ENCODE results near the gene BLOC1S4.
"Not testable (repeated sequence)": the region's sequence is repeated elsewhere in the genome, so short reads cannot be mapped to it uniquely, and the experiment has no call there.

The BLOC1S4 gene

GRCh38 chr4:6719611-6720179, 3.7 kb downstream of the BLOC1S4 start:
- DNase-seq = no peak

- DNase-seq = peak; percentile 72
These were observed 4.3 kb downstream of the BLOC1S4 start for GRCh38 chr4:6720202-6720699.

GRCh38 chr4:6721121-6721520, 5.1 kb downstream of the BLOC1S4 start:
- DNase-seq = no peak

GRCh38 chr4:6722891-6723290, 6.9 kb downstream of the BLOC1S4 start:
- no peak for DNase-seq

- no peak for DNase-seq
These were observed 7.9 kb downstream of the BLOC1S4 start for GRCh38 chr4:6723851-6724250.

- DNase-seq = no peak
These were observed 8.6 kb downstream of the BLOC1S4 start for GRCh38 chr4:6724421-6725111.

- DNase-seq = not testable (repeated sequence)
These were observed 9.5 kb downstream of the BLOC1S4 start for GRCh38 chr4:6725427-6725961.

GRCh38 chr4:6727081-6727942, 11.3 kb downstream of the BLOC1S4 start:
- peak; percentile 41 for DNase-seq

GRCh38 chr4:6727943-6728250, 11.9 kb downstream of the BLOC1S4 start:
- DNase-seq = peak; percentile 37

GRCh38 chr4:6728320-6729029, 12.5 kb downstream of the BLOC1S4 start:
- DNase-seq = no peak

- DNase-seq = no peak
These were observed 14.8 kb downstream of the BLOC1S4 start for GRCh38 chr4:6730603-6731317.

- DNase-seq = no peak
These were observed 15.3 kb downstream of the BLOC1S4 start for GRCh38 chr4:6731318-6731675.

GRCh38 chr4:6731780-6732179, 15.8 kb downstream of the BLOC1S4 start:
- DNase-seq = no peak

GRCh38 chr4:6732441-6733357, 16.7 kb downstream of the BLOC1S4 start:
- DNase-seq = peak; percentile 74

- DNase-seq = no peak
These were observed 17.6 kb downstream of the BLOC1S4 start for GRCh38 chr4:6733358-6734164.

- DNase-seq = no peak
These were observed 18.3 kb downstream of the BLOC1S4 start for GRCh38 chr4:6734165-6734786.

GRCh38 chr4:6739920-6740319, 23.9 kb downstream of the BLOC1S4 start:
- no peak for DNase-seq

- no peak for DNase-seq
These were observed 24.4 kb downstream of the BLOC1S4 start for GRCh38 chr4:6740347-6740746.

- no peak for DNase-seq
These were observed 26.5 kb downstream of the BLOC1S4 start for GRCh38 chr4:6742507-6742906.

- no peak for DNase-seq
These were observed 27.0 kb downstream of the BLOC1S4 start for GRCh38 chr4:6742989-6743388.

Data from fibroblast of upper back skin (primary cell).